ENCODE data around the gene TACC2.
"Not testable (repeated sequence)": the region's sequence is repeated elsewhere in the genome, so short reads cannot be mapped to it uniquely, and the experiment has no call there.

TACC2 gene

DNA sequence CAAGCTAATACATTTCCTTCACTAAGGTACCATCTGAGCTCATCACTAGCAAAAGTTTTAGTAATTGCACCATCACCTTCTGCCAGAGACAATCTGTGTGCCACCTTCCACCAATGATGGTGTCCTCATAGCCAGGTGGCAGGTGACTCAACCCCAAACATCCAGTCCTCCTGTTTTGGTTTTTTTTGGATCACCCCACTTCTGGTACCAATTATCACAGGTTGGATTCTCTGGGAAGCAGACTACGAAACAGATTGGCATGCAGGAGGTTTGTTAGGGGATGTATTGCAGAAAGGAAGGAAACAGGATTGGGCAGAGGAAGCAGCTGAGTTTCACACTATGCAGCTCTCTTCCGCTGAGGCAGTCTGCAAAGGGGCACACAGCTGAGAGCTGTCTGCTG lies 4.5 kb upstream of the TACC2 start:
- H3K4me3 ChIP-seq (replicated peaks in 1 of 2; ENCODE audit: low read depth in 2 of 2, low read length in 2 of 2): no peak overlapping the region
- no peak for DNase-seq (ENCODE audit: low read depth in 2 of 2)
- TF ChIP-seq, protein P1, sequence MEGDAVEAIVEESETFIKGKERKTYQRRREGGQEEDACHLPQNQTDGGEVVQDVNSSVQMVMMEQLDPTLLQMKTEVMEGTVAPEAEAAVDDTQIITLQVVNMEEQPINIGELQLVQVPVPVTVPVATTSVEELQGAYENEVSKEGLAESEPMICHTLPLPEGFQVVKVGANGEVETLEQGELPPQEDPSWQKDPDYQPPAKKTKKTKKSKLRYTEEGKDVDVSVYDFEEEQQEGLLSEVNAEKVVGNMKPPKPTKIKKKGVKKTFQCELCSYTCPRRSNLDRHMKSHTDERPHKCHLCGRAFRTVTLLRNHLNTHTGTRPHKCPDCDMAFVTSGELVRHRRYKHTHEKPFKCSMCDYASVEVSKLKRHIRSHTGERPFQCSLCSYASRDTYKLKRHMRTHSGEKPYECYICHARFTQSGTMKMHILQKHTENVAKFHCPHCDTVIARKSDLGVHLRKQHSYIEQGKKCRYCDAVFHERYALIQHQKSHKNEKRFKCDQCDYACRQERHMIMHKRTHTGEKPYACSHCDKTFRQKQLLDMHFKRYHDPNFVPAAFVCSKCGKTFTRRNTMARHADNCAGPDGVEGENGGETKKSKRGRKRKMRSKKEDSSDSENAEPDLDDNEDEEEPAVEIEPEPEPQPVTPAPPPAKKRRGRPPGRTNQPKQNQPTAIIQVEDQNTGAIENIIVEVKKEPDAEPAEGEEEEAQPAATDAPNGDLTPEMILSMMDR (IDR thresholded peaks at IDR 0.05; ENCODE audit: low read depth, low read length): no peak

- no peak overlapping the region for H3K4me3 ChIP-seq (replicated peaks in 1 of 2; ENCODE audit: low read depth in 2 of 2, low read length in 2 of 2)
- DNase-seq (ENCODE audit: low read depth in 2 of 2): no peak
- TF ChIP-seq, protein P1 (IDR thresholded peaks at IDR 0.05; ENCODE audit: low read depth, low read length): no peak
Measured at GRCh38 chr10:121990015-121990677, 1.2 kb downstream of the TACC2 start.

DNA sequence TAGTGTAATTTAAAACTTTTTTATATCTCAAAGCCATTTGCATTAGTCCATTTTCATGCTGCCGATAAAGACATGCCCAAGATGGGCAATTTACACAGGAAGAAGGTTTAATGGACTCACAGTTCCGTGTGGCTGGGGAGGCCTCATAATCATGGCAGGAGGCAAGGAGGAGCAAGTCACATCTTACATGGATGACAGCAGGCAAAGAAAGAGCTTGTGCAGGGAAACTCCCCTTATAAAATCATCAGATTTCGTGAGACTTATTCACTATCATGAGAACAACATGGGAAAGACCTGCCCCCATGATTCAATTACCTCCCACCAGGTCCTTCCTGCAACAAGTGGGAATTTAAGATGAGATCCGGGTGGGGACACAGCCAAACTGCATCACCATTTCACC lies 2.8 kb downstream of the TACC2 start:
- H3K4me3 ChIP-seq (replicated peaks in 1 of 2; ENCODE audit: low read depth in 2 of 2, low read length in 2 of 2); DNase-seq (ENCODE audit: low read depth in 2 of 2): not testable (repeated sequence)

DNA sequence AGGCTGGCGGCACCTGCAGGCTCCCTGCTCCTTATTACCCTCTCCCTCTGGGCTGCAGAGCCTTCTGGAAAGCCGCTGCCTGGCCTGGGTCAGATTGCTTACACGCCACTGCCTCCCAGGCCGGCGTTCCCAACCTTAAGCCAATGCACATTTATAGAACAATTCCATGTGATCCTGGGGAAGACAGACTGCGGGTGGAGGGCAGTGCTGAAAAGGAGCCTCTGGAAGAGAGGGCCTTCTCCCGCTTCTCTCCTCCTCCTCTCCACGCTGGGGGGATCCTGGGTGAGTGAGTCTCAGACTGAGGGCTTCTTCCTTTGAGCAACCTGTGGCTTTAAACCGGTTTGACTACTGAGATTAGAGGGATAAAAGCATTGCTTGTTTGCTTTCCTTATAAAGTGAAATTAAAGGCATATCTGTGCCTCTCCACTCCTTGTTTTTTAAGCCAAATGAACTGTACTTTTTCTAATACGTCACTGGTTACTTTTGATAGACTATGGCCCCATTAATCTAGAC lies 5.5 kb downstream of the TACC2 start:
- TF ChIP-seq, protein P1 (IDR thresholded peaks at IDR 0.05; ENCODE audit: low read depth, low read length): no peak
- DNase-seq (ENCODE audit: low read depth in 2 of 2): no peak
- H3K4me3 ChIP-seq (replicated peaks in 1 of 2; ENCODE audit: low read depth in 2 of 2, low read length in 2 of 2): no peak overlapping the region

DNA sequence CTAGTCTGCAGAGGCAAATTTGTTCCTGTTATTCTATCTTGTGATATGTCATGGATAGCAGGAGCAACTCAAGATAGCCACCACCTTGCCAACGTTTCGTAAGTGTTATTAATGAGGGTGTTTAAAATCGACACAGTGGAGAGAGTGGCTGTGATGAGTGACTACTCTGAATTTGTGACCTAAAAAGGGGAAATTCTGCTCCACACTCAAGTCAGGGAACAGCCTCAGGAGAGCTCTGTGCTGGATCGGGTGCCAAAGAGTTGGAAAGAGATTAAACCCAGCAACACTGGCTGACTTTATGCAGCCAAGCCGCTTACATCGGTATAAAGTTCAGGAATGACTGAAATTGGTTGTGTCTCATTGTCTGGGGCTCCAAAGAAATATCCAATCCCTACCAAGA lies 9.5 kb downstream of the TACC2 start:
- no peak for DNase-seq (ENCODE audit: low read depth in 2 of 2)
- TF ChIP-seq, protein P1 (IDR thresholded peaks at IDR 0.05; ENCODE audit: low read depth, low read length): no peak
- no peak overlapping the region for H3K4me3 ChIP-seq (replicated peaks in 1 of 2; ENCODE audit: low read depth in 2 of 2, low read length in 2 of 2)

GRCh38 chr10:121999301-121999700 lies 10.3 kb downstream of the TACC2 start:
- no peak for DNase-seq (ENCODE audit: low read depth in 2 of 2)
- TF ChIP-seq, protein P1 (IDR thresholded peaks at IDR 0.05; ENCODE audit: low read depth, low read length): no peak
- no peak overlapping the region for H3K4me3 ChIP-seq (replicated peaks in 1 of 2; ENCODE audit: low read depth in 2 of 2, low read length in 2 of 2)

DNA sequence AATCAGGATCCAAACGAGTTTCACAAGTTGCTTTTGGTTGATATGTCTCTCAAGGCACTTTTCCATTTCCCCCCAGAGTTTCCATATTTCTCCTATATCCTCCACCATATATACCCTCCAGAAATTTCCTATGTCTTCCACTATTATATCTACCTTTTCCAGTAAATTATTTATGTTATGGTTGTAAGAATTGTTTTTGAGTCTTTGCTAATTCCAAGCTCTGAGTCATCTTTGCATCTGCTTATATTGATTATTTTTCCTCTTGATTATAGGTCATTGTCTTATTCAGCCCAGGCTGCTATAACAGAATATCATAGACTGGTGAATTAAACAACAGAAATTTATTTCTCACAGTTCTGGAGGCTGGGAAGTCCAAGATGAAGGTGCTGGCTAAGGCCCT lies 12.7 kb downstream of the TACC2 start:
- TF ChIP-seq, protein P1 (IDR thresholded peaks at IDR 0.05; ENCODE audit: low read depth, low read length): no peak
- no peak overlapping the region for H3K4me3 ChIP-seq (replicated peaks in 1 of 2; ENCODE audit: low read depth in 2 of 2, low read length in 2 of 2)
- DNase-seq (ENCODE audit: low read depth in 2 of 2): no peak

Measured in cardiac fibroblast (primary cell).